Transverse colon (tissue), 4 donors: ENCODE results near the gene SAP30. TPM values are rescaled to one million over a fixed set of nuclear protein-coding genes. Genes with fewer than 3 reads are reported as not detected.

Source experiments
- DNase-seq: peaks from one replicate; pipeline ENCODE4 v3.0.0-alpha.2; 2019
- H3K27ac ChIP-seq, 4 donors: fragments of 200-600 bp; sonication (generic); 2 replicates each; pipeline ENCODE4 v1.5.1; 2016 to 2018; ENCODE audit warnings: inconsistent platforms in 4 of 4
- H3K27me3 ChIP-seq: fragments of 200-600 bp; sonication (generic); 2 replicates; pipeline ENCODE4 v1.5.1; 2017; ENCODE audit warnings: inconsistent platforms
- H3K36me3 ChIP-seq, 4 donors: fragments of 200-600 bp; sonication (generic); 2 replicates each; pipeline ENCODE4 v1.5.1; 2017 to 2019; ENCODE audit warnings: inconsistent platforms in 4 of 4
- H3K4me1 ChIP-seq, 4 donors: fragments of 200-600 bp; sonication (generic); 2 replicates each; pipeline ENCODE4 v1.5.1; 2017 to 2020; ENCODE audit warnings: inconsistent platforms in 4 of 4
- H3K4me3 ChIP-seq, 4 donors: fragments of 200-600 bp; sonication (generic); 1 replicate in 1 of 4; 2 replicates in 3 of 4; pipeline versions ENCODE4 v1.5.1 to v1.6.1; 2017 to 2019; ENCODE audit warnings: inconsistent platforms in 4 of 4
- H3K9me3 ChIP-seq, 2 donors: fragments of 200-600 bp; sonication (generic); 2 replicates each; pipeline ENCODE4 v1.5.1; 2017 to 2019; ENCODE audit warnings: inconsistent platforms in 2 of 2
- CTCF ChIP-seq, 5 experiments: fragments of 200-600 bp in 3 of 5; fragments of 450-650 bp in 2 of 5; sonication (generic) in 3 of 5; IDR thresholded peaks; 1 replicate in 2 of 5; 2 replicates in 3 of 5; pipeline ENCODE4 v1.5.1; 2016 to 2017; ENCODE audit warnings: antibody characterized with exemption in 5 of 5, inconsistent platforms in 3 of 5, mild to moderate bottlenecking in 2 of 5, moderate library complexity in 1 of 5
- EP300 ChIP-seq: sonication (generic); formaldehyde crosslinking; IDR thresholded peaks from one replicate; pipeline ENCODE4 v1.6.1; 2017; ENCODE audit warnings: antibody characterized with exemption, low read depth
- POLR2A ChIP-seq: fragments of 450-650 bp; IDR thresholded peaks from one replicate; pipeline ENCODE4 v1.6.1; 2016; ENCODE audit warnings: antibody characterized with exemption, mild to moderate bottlenecking, moderate library complexity
- POLR2AphosphoS5 ChIP-seq, 3 donors: sonication (generic); formaldehyde crosslinking; IDR thresholded peaks; one replicate each; pipeline ENCODE4 v1.6.1; 2016; ENCODE audit warnings: antibody characterized with exemption in 3 of 3
- WGBS, 2 donors: methylation state at CpG; one replicate each; pipeline ENCODE4 v1.1.5; 2018; ENCODE audit warnings: low coverage in 1 of 2; 5-methylcytosine and 5-hydroxymethylcytosine counted together
- in situ Hi-C, 4 donors: fragments of 200-750 bp; cut with MboI; loops; one replicate each; pipeline versions ENCODE4 v1.15.0 to v1.15.1; 2017; ENCODE audit warnings: low sequenced_read_pairs in 3 of 4, low pct_ligation_motif_present in 1 of 4, low pct_unique_long_range_greater_than_20kb in 1 of 4
- intact Hi-C: fragments of 100-400 bp; cut with DNase I; formaldehyde crosslinking; loops from one replicate; pipeline ENCODE4 v1.15.1; 2023; ENCODE audit warnings: low total_unique reads
- total RNA-seq, 4 donors: library from RNA; depleted of rRNA; stranded (reverse); fragments of >200 nt; gene quantifications; one replicate each; pipeline ENCODE4 v1.1.0, GENCODE V29; 2016

The SAP30 gene
- total RNA-seq, 4 donors from 2014 or later = 3.8 to 15.3 (median 14.7) TPM

GRCh38 chr4:173330590-173330989, 40.2 kb upstream of the SAP30 start:
- no peaks in the 10 kb centered on the region for H3K9me3 ChIP-seq
- in situ Hi-C loops (no loop called here), intact Hi-C loops (loop anchor here (5.0 kb wide), 2 partner anchors 42 to 87 kb away; partner anchors contain the start of gene SAP30)
- DNase-seq = no peak
- no peak overlapping the region for H3K4me3 ChIP-seq
- peaks cover 0 to 13% (median 5%) of the 10 kb centered on the region in 4 donors for H3K36me3 ChIP-seq
- TF ChIP-seq POLR2AphosphoS5 (IDR thresholded peaks at IDR 0.05) (no peak), POLR2A (no peak), CTCF (IDR thresholded peaks at IDR 0.05) (no peak), EP300 (no peak)
- H3K27me3 ChIP-seq = no peaks in the 10 kb centered on the region
- H3K27ac ChIP-seq = no peak overlapping the region
- 90 to 95% methylated on average over 2 of the region's 2 CpGs for WGBS, 2 donors
- H3K4me1 ChIP-seq = peaks cover 3 to 28% (median 17%) of the 10 kb centered on the region in 4 donors

GRCh38 chr4:173332021-173332487, 38.7 kb upstream of the SAP30 start:
- H3K36me3 ChIP-seq = peaks cover 0 to 13% (median 5%) of the 10 kb centered on the region in 4 donors
- no peaks in the 10 kb centered on the region for H3K27me3 ChIP-seq
- peaks cover 3 to 32% (median 19%) of the 10 kb centered on the region in 4 donors for H3K4me1 ChIP-seq
- no peaks in the 10 kb centered on the region for H3K9me3 ChIP-seq
- WGBS, 2 donors = 29 to 36% methylated on average over 6 of the region's 6 CpGs
- in situ Hi-C loops = no loop called here
- TF ChIP-seq EP300 (no peak), POLR2AphosphoS5 (IDR thresholded peaks at IDR 0.05) (no peak), CTCF (IDR thresholded peaks at IDR 0.05) (no peak), POLR2A (no peak)
- H3K27ac ChIP-seq = peak overlapping the region; percentile 97 to 99 (median 98)
- H3K4me3 ChIP-seq = peak overlapping the region in 3 of 4 donors; percentile 62 to 97 (median 82)
- intact Hi-C loops = loop anchor here (5.0 kb wide), 2 partner anchors 40 to 85 kb away; partner anchors contain the start of gene SAP30
- DNase-seq = no peak

GRCh38 chr4:173332963-173333657, 37.6 kb upstream of the SAP30 start:
- intact Hi-C loops = loop anchor here (5.0 kb wide), 2 partner anchors 39 to 84 kb away; partner anchors contain the start of gene SAP30
- WGBS, 2 donors = 3 to 10% methylated on average over 8 to 21 of the region's 21 CpGs
- H3K27me3 ChIP-seq = no peaks in the 10 kb centered on the region
- TF ChIP-seq POLR2AphosphoS5 (IDR thresholded peaks at IDR 0.05) = no peak
- TF ChIP-seq POLR2A = no peak
- TF ChIP-seq CTCF (IDR thresholded peaks at IDR 0.05) = no peak
- no peak for TF ChIP-seq EP300
- no peak for DNase-seq
- peaks cover 0 to 13% (median 5%) of the 10 kb centered on the region in 4 donors for H3K36me3 ChIP-seq
- peak overlapping the region; percentile 62 to 97 (median 86) for H3K4me3 ChIP-seq
- no peaks in the 10 kb centered on the region for H3K9me3 ChIP-seq
- in situ Hi-C loops = no loop called here
- peak overlapping the region; percentile 97 to 99 (median 98) for H3K27ac ChIP-seq
- peaks cover 3 to 32% (median 19%) of the 10 kb centered on the region in 4 donors for H3K4me1 ChIP-seq

- intact Hi-C loops = loop anchor here (5.0 kb wide), 2 partner anchors 39 to 84 kb away; partner anchors contain the start of gene SAP30
- Histone ChIP-seq H3K4me1 (peaks cover 3 to 32% (median 19%) of the 10 kb centered on the region in 4 donors), H3K27ac (peak overlapping the region; percentile 97 to 99 (median 98)), H3K9me3 (no peaks in the 10 kb centered on the region), H3K4me3 (peak overlapping the region; percentile 62 to 97 (median 86)), H3K27me3 (no peaks in the 10 kb centered on the region), H3K36me3 (peaks cover 0 to 10% (median 4%) of the 10 kb centered on the region in 4 donors)
- TF ChIP-seq POLR2AphosphoS5 (IDR thresholded peaks at IDR 0.05) (no peak), POLR2A (no peak), EP300 (no peak), CTCF (IDR thresholded peaks at IDR 0.05) (no peak)
- in situ Hi-C loops = no loop called here
- 0% methylated on average over 19 of the region's 53 CpGs; no CpG with 5 or more reads in 1 of the 2 donors for WGBS, 2 donors
- DNase-seq = peak; percentile 58
Observed at GRCh38 chr4:173333658-173334084, 37.1 kb upstream of the SAP30 start.
